ENCODE results near the gene SLC22A1. TPM values are rescaled to one million over a fixed set of nuclear protein-coding genes. Genes with fewer than 3 reads are reported as not detected.

SLC22A1 gene
- total and polyA plus RNA-seq, 2 of the 4 experiments (the other 2 are of a cell fraction) = 0.10 TPM; not detected in 1

- Histone ChIP-seq H3K56ac (ENCODE audit: extremely low read depth, insufficient read depth, low read length) (no peak overlapping the region), H4K5ac (ENCODE audit: low read depth, low read length) (no peak overlapping the region), H3K23ac (ENCODE audit: low read depth, low read length) (no peak overlapping the region), H3K4me1 (ENCODE audit: control insufficient read depth, insufficient read depth, low read length) (no peaks in the 10 kb centered on the region), H3K36me3 (ENCODE audit: control insufficient read depth, insufficient read depth, low read length) (no peaks in the 10 kb centered on the region), H3K18ac (ENCODE audit: low read depth, low read length) (no peak overlapping the region), H3K9me1 (ENCODE audit: insufficient read depth, low read length) (no peaks in the 10 kb centered on the region), H3K9me3 (ENCODE audit: control insufficient read depth, insufficient read depth, low read length) (no peaks in the 10 kb centered on the region), H3K9ac (ENCODE audit: low read depth, low read length) (no peak overlapping the region), H3K14ac (replicated peaks; ENCODE audit: low read depth, low read length) (no peak overlapping the region), H3K4me2 (ENCODE audit: low read depth, low read length) (no peak overlapping the region), H2BK5ac (ENCODE audit: low read depth, low read length, poor library complexity, severe bottlenecking) (no peak overlapping the region), H4K91ac (ENCODE audit: insufficient read depth, low read depth, low read length) (no peak overlapping the region), H2BK20ac (ENCODE audit: low read depth, low read length) (no peak overlapping the region), H3K27ac (ENCODE audit: insufficient read depth, low read length) (no peak overlapping the region), H2AFZ (replicated peaks; ENCODE audit: low read length, poor library complexity) (no peak overlapping the region), H2BK120ac (ENCODE audit: low read depth, low read length) (no peak overlapping the region), H2BK15ac (ENCODE audit: low read depth, low read length) (no peak overlapping the region), H3K4ac (ENCODE audit: low read depth, low read length) (no peak overlapping the region), H3K4me3 (ENCODE audit: insufficient read depth, low read depth, low read length) (no peak overlapping the region), H3K79me1 (ENCODE audit: low read depth in 1 of 2, low read length in 2 of 2) (no peaks in the 10 kb centered on the region), H2AK9ac (replicated peaks; ENCODE audit: low read depth, low read length, poor library complexity) (no peak overlapping the region), H4K20me1 (ENCODE audit: insufficient read depth, low read length) (no peaks in the 10 kb centered on the region), H3K27me3 (ENCODE audit: control insufficient read depth, insufficient read depth, low read length) (no peaks in the 10 kb centered on the region), H4K8ac (ENCODE audit: low read depth in 2 of 2, low read length in 2 of 2) (no peak overlapping the region), H2AK5ac (ENCODE audit: low read depth, low read length) (no peak overlapping the region)
- no TSS peak for BruUV-seq (replicated peaks)
- intact Hi-C loops (cut with micrococcal nuclease) (no loop called here), dilution Hi-C loops (cut with HindIII; ENCODE audit: low sequenced_read_pairs, unreplicated experiment) (no loop called here), in situ Hi-C loops (cut with MboI; ENCODE audit: low sequenced_read_pairs) (no loop called here)
- CTCF ChIA-PET = no interaction called here
- no peak for DNase-seq
- ATAC-seq (ENCODE audit: low read depth) = no peak
- TF ChIP-seq CTCF (conservative IDR thresholded peaks at IDR 0.05; ENCODE audit: low read depth, low read length) (no peak), ELK1 (IDR thresholded peaks at IDR 0.05; ENCODE audit: borderline replicate concordance, low read depth, low read length) (no peak), MAZ (IDR thresholded peaks at IDR 0.05; ENCODE audit: borderline replicate concordance, low read depth, low read length) (no peak), NFE2L2 (IDR thresholded peaks at IDR 0.05; ENCODE audit: low read depth, low read length) (no peak), USF2 (IDR thresholded peaks at IDR 0.05; ENCODE audit: low read depth, low read length) (no peak), BHLHE40 (IDR thresholded peaks at IDR 0.05; ENCODE audit: low read depth, low read length) (no peak), RCOR1 (IDR thresholded peaks at IDR 0.05; ENCODE audit: insufficient replicate concordance, low read length) (no peak)
- WGBS, 2 experiments (ENCODE audit: extremely low coverage in 2 of 2, insufficient read length in 1 of 2) = 80% methylated on average over 3 of the region's 5 CpGs; no CpG with 5 or more reads in 1 of the 2 experiments
- POLR2A ChIA-PET (ENCODE audit: unreplicated experiment) = no interaction called here
These were observed 51.1 kb downstream of the SLC22A1 start for GRCh38 chr6:160172704-160173103.
